Sigmoid colon (tissue), 7 donors: ENCODE results near the gene NYNRIN. TPM values are rescaled to one million over a fixed set of nuclear protein-coding genes. Genes with fewer than 3 reads are reported as not detected.
A peak's percentile ranks its signal among the peaks of the same experiment; 100 is the strongest.

Experiments
- DNase-seq: peaks from one replicate; pipeline ENCODE4 v3.0.0-alpha.2; 2019
- H3K27ac ChIP-seq, 4 donors: fragments of 200-600 bp; sonication (generic); one replicate each; pipeline ENCODE4 v1.5.1; 2016 to 2019; ENCODE audit warnings: mild to moderate bottlenecking in 1 of 4
- H3K27me3 ChIP-seq, 3 donors: fragments of 200-600 bp; sonication (generic); one replicate each; pipeline ENCODE4 v1.5.1; 2019; ENCODE audit warnings: mild to moderate bottlenecking in 1 of 3
- H3K36me3 ChIP-seq, 4 donors: fragments of 200-600 bp; sonication (generic); one replicate each; pipeline ENCODE4 v1.5.1; 2016 to 2019
- H3K4me1 ChIP-seq, 4 donors: fragments of 200-600 bp; sonication (generic); one replicate each; pipeline ENCODE4 v1.5.1; 2017 to 2019
- H3K4me3 ChIP-seq, 4 donors: fragments of 200-600 bp; sonication (generic); one replicate each; pipeline ENCODE4 v1.5.1; 2017 to 2019; ENCODE audit warnings: mild to moderate bottlenecking in 2 of 4, moderate library complexity in 1 of 4
- H3K9me3 ChIP-seq, 4 donors: fragments of 200-600 bp in 3 of 4; sonication (generic) in 3 of 4; one replicate each; pipeline versions ENCODE4 v1.5.1 to v1.6.1; 2013 to 2019
- EP300 ChIP-seq, 4 donors: sonication (generic); formaldehyde crosslinking; IDR thresholded peaks; one replicate each; pipeline ENCODE4 v1.6.1; 2017; ENCODE audit warnings: antibody characterized with exemption in 4 of 4
- POLR2A ChIP-seq, 2 donors: fragments of 450-650 bp; IDR thresholded peaks; one replicate each; pipeline ENCODE4 v1.6.1; 2016; ENCODE audit warnings: antibody characterized with exemption in 2 of 2, mild to moderate bottlenecking in 2 of 2, moderate library complexity in 2 of 2
- POLR2AphosphoS5 ChIP-seq, 4 donors: sonication (generic); formaldehyde crosslinking; IDR thresholded peaks; one replicate each; pipeline ENCODE4 v1.6.1; 2017; ENCODE audit warnings: antibody characterized with exemption in 4 of 4
- WGBS, 2 donors: extraction: QIAGEN DNeasy Blood & Tissue Kit; methylation state at CpG; one replicate each; pipeline ENCODE4 v1.1.7; 2013; 5-methylcytosine and 5-hydroxymethylcytosine counted together
- intact Hi-C: fragments of 100-400 bp; cut with DNase I; formaldehyde crosslinking; loops from one replicate; pipeline ENCODE4 v1.15.1; 2023
- polyA plus RNA-seq, 3 donors: library from polyadenylated mRNA; stranded (reverse); fragments of 200-250 nt; gene quantifications; one replicate each; pipeline ENCODE4 v1.2.3, GENCODE V29; 2013
- total RNA-seq, 4 donors: library from RNA; depleted of rRNA; stranded (reverse); fragments of >200 nt; gene quantifications; one replicate each; pipeline ENCODE4 v1.1.0, GENCODE V29; 2016
- TF ChIP-seq, protein P1 (sequence below), 4 experiments: fragments of 450-650 bp in 3 of 4; fragments of 200-600 bp in 1 of 4; IDR thresholded peaks; one replicate each; pipeline ENCODE4 v1.5.1; 2016 to 2019; ENCODE audit warnings: antibody characterized with exemption in 4 of 4, mild to moderate bottlenecking in 3 of 4, moderate library complexity in 2 of 4
- donor health status: healthy with polysubstance abuse.
- donor health status: Bipolar disorder and iron deficiency.
- donor health status: healthy.

NYNRIN gene
- total and polyA plus RNA-seq, 7 donors: 0.60 to 17.4 (median 6.8) TPM

DNA sequence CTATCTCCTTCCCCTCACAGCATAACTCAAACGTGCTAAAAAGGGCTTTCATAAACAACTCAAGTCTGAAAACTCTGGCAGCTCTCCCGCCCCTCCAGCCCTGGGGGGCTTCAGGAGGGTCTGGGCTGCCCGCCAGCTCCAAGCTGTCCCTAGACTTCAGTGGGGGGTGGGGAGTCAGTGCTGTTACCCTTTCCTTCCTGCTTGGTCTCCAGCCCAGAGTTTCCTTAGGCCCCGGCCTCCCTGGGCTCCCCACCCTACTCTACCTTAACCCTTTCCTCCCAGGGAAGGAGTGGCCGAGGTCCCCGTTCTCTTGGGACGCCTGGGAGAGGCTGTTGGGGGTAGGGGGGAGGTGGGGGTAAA lies 530 bp upstream of the NYNRIN start:
- Histone ChIP-seq H3K9me3 (no peaks in the 10 kb centered on the region), H3K27me3 (no peaks in the 10 kb centered on the region), H3K27ac (peak overlapping the region; percentile 76 to 82 (median 78)), H3K4me1 (peaks cover 0 to 53% (median 46%) of the 10 kb centered on the region in 4 donors), H3K4me3 (peak overlapping the region; percentile 73 to 85 (median 78)), H3K36me3 (no peaks in the 10 kb centered on the region)
- intact Hi-C loops: loop anchor here (2.0 kb wide), 1 partner anchor 33 kb away; no protein-coding TSS in a partner anchor
- peak; percentile 71 for DNase-seq
- 11 to 27% methylated on average over 7 of the region's 7 CpGs for WGBS, 2 donors
- TF ChIP-seq, protein P1, sequence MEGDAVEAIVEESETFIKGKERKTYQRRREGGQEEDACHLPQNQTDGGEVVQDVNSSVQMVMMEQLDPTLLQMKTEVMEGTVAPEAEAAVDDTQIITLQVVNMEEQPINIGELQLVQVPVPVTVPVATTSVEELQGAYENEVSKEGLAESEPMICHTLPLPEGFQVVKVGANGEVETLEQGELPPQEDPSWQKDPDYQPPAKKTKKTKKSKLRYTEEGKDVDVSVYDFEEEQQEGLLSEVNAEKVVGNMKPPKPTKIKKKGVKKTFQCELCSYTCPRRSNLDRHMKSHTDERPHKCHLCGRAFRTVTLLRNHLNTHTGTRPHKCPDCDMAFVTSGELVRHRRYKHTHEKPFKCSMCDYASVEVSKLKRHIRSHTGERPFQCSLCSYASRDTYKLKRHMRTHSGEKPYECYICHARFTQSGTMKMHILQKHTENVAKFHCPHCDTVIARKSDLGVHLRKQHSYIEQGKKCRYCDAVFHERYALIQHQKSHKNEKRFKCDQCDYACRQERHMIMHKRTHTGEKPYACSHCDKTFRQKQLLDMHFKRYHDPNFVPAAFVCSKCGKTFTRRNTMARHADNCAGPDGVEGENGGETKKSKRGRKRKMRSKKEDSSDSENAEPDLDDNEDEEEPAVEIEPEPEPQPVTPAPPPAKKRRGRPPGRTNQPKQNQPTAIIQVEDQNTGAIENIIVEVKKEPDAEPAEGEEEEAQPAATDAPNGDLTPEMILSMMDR (IDR thresholded peaks at IDR 0.05): no peak
- TF ChIP-seq POLR2AphosphoS5 (IDR thresholded peaks at IDR 0.05) (no peak), POLR2A (IDR thresholded peaks at IDR 0.05) (no peak), EP300 (IDR thresholded peaks at IDR 0.05) (no peak)

DNA sequence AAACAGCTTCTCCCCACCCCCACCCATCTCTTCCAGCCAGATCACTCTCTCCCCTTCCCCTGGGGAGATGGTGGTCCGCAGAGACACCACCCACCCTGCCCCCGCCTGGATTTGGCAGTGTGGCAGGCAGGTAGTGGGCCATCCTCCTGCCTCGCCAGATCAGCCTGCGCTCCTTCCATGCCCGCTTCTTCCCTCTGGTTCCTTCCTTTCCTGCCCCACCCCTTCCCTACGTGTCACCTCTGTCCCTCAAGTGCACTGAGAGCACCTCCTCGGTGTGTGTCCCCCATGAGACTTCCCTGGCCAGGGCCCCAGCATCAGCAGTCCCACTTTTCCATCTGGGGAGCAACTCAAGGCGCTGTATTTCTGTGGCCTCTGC lies 632 bp downstream of the NYNRIN start:
- 10 to 21% methylated on average over 8 of the region's 8 CpGs for WGBS, 2 donors

DNA sequence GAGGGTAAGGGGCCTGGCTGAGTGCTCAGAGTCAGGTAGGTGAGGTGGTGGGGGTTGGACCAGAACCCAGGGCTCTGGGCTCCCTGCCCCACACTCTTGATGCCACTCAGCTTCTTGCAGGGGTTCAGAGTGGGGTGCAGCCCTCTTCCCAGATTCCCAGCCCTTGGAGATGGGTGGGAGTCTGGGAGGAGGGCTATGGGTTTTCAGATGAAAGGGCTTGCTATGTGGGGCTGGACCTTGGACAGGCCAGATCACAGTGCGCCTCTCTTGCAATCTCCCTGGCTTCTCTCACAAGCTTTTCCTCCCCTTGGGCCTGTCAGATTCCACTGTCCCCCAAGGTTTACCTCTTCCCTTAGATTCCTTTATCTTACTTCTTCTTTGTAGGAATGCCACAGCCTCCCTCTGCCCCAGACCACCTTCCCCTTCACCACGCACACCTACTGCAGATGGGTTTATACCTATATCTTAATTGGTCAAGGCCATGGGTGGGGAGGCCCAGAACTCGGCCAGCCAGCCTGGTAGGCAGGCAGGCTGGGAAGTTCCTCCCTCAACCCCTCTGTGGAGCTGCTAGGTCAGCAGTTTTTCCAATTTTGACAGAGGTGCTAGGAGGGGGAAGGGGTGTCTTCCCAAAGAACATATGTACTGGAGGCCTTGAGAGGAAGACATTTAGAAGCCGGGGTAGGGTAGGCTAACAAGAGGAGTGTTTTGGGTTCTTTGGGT lies 1.4 kb downstream of the NYNRIN start:
- WGBS, 2 donors: 56 to 61% methylated on average over 4 of the region's 4 CpGs
- Histone ChIP-seq H3K4me1 (peaks cover 0 to 61% (median 54%) of the 10 kb centered on the region in 4 donors), H3K27ac (peak overlapping the region; percentile 76 to 82 (median 78)), H3K4me3 (peak overlapping the region; percentile 73 to 85 (median 78)), H3K27me3 (no peaks in the 10 kb centered on the region), H3K36me3 (no peaks in the 10 kb centered on the region), H3K9me3 (no peaks in the 10 kb centered on the region)
- intact Hi-C loops: loop anchor here (2.0 kb wide), 1 partner anchor 31 kb away; no protein-coding TSS in a partner anchor
- peak; percentile 58 for DNase-seq
- TF ChIP-seq, protein P1 (IDR thresholded peaks at IDR 0.05): no peak
- TF ChIP-seq EP300 (IDR thresholded peaks at IDR 0.05): no peak
- no peak for TF ChIP-seq POLR2AphosphoS5 (IDR thresholded peaks at IDR 0.05)
- no peak for TF ChIP-seq POLR2A (IDR thresholded peaks at IDR 0.05)

More for the DNA sequence above, 632 bp downstream of the NYNRIN start:
- H3K9me3 ChIP-seq: no peaks in the 10 kb centered on the region
- TF ChIP-seq POLR2AphosphoS5 (IDR thresholded peaks at IDR 0.05): no peak
- TF ChIP-seq, protein P1 (IDR thresholded peaks at IDR 0.05): no peak
- no peak for TF ChIP-seq EP300 (IDR thresholded peaks at IDR 0.05)
- no peak for TF ChIP-seq POLR2A (IDR thresholded peaks at IDR 0.05)
- peak overlapping the region; percentile 76 to 82 (median 78) for H3K27ac ChIP-seq
- H3K27me3 ChIP-seq: no peaks in the 10 kb centered on the region
- peak overlapping the region; percentile 73 to 85 (median 78) for H3K4me3 ChIP-seq
- peak; percentile 60 for DNase-seq
- intact Hi-C loops: loop anchor here (2.0 kb wide), 1 partner anchor 31 kb away; no protein-coding TSS in a partner anchor
- H3K4me1 ChIP-seq: peaks cover 0 to 61% (median 53%) of the 10 kb centered on the region in 4 donors
- no peaks in the 10 kb centered on the region for H3K36me3 ChIP-seq

DNA sequence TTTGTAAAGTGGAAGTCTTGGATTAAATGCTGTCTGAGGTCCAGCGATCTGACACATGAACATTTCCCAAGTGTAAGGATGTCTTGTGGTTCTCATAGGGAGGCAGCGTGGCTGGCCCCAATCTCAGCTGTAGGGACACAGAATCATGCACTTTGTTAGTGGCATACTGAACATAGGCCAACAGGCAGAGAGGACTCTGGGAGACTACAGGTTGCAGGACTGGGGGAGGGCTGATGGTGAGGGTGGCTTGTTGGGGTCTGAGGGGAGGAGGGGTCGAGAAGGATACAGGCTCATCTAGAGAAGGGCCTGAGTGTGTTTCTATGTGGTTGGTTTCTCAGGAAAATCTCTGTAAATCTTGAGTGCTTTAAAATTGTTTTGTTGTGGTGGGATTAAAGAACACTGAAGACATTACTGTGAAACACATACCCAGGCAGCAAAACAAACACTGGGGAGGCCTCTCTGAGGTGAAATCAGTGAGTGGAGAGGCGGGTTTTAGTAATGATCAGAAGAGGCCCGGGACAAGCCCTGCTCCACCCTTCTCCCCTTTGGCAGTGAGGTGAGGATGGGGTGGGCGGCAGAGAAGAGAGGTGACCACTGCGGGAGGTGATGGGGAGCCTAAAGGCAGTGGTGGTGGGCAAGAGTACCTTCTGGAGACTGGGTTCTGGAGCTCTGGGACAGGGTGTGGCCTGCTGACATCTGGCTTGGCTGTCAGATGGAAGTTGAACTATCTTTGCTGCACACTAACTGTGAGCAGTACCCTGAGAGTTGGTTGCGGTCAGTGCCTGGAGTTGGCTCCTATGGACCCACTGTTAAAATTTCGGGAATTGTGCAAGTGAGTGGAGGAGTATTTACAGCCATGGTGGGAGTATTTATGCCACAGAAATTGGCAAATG lies 3.3 kb downstream of the NYNRIN start:
- H3K36me3 ChIP-seq: peaks cover 0 to 1% (median 0%) of the 10 kb centered on the region in 4 donors
- H3K4me1 ChIP-seq: peaks cover 0 to 61% (median 54%) of the 10 kb centered on the region in 4 donors
- peak overlapping the region; percentile 33 to 82 (median 62) for H3K27ac ChIP-seq
- intact Hi-C loops: loop anchor here (1.0 kb wide), 1 partner anchor 34 kb away; the partner anchor contains the start of gene NFATC4
- H3K9me3 ChIP-seq: no peaks in the 10 kb centered on the region
- peak; percentile 55 for DNase-seq
- no peak overlapping the region for H3K4me3 ChIP-seq
- no peaks in the 10 kb centered on the region for H3K27me3 ChIP-seq
- TF ChIP-seq POLR2AphosphoS5 (IDR thresholded peaks at IDR 0.05): no peak
- TF ChIP-seq, protein P1 (IDR thresholded peaks at IDR 0.05): no peak
- TF ChIP-seq EP300 (IDR thresholded peaks at IDR 0.05): no peak
- TF ChIP-seq POLR2A (IDR thresholded peaks at IDR 0.05): no peak
- WGBS, 2 donors: 35 to 59% methylated on average over 9 of the region's 9 CpGs
